ENCODE measurements around the gene NTPCR.

NTPCR gene

DNA sequence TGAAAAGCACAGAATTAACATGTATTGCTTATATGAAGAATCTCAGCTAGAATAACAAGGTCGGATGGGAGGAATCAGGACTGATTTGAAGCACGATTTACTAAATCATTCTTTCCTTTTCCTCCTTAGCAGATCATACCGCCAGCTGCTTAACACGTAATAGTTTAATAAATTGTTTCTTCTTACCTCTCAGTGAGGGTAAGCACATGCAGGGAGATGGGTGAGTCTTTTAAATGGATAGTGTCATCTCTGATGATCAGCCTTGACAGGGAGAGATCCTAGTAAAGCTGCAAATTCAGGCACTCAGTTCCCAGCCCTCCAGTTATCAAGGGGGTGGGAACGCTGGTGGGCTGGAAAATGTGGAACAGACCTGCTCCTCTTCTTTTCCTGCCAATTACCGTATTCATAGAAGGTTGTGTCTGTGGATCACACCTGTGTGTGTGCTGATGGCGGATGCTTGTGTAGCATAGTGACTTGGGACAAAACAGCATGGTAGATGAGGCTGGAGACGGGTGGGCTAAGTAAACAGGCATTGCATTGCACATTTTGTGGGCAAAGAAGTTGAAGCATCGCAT lies 30.7 kb downstream of the NTPCR start:
- Histone ChIP-seq H3K27ac (no peak overlapping the region), H3K4me3 (no peak overlapping the region)

DNA sequence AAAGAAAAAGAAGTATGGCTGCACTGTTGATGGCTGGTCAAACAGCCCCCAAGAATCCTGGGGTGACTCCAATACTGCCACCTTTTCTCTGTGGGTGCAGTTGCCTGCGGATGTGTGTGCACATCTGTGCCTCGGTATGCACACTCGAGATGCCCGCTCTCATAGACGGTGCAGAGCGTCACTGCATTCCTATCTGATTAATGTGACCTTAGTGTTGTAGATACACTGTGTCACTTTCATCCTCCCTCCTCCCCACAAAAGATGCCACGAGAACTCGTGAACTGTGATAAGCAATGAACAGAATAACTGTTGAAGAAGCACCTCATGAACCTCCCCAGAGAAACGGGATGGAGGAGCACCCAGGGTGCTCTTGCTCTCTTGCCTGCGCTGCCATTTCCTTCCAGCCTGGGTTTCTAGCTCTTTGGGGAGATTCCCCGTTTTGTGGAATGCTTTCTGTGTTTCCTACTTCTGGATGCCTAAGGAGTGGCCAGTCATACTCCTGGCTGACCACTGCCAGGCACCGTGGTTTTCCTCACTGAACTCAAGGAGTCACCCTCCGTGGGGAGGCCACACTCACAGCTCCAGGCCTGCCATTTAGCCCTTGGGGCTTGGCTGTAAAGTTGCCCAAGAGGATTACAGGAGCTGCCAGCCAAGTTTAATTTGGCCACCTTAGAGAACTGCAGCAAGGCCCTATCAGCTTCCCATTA lies 32.0 kb downstream of the NTPCR start:
- Histone ChIP-seq H3K27ac (peak overlapping the region in 1 of 21 experiments; percentile 29), H3K4me3 (no peak overlapping the region)

DNA sequence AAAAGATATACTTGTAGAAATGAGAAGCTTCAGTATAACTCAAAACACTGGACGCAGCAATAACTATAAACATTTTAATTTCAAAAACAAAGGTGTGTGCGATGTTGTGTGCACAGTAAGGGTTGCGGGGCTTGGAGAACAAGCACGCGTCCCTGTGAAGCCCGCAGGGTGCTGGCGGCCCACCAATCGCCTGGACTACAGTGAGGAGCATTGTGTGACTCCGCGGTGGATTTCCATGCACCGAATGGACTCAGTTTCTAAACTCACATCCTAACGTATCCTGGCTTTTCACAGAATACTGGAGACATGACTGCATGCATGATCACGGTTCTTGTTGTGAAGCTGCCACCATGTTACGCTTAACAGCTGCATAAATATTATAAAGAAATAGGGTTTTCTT lies 33.0 kb downstream of the NTPCR start:
- no peak overlapping the region for H3K4me3 ChIP-seq
- no peak overlapping the region for H3K27ac ChIP-seq

DNA sequence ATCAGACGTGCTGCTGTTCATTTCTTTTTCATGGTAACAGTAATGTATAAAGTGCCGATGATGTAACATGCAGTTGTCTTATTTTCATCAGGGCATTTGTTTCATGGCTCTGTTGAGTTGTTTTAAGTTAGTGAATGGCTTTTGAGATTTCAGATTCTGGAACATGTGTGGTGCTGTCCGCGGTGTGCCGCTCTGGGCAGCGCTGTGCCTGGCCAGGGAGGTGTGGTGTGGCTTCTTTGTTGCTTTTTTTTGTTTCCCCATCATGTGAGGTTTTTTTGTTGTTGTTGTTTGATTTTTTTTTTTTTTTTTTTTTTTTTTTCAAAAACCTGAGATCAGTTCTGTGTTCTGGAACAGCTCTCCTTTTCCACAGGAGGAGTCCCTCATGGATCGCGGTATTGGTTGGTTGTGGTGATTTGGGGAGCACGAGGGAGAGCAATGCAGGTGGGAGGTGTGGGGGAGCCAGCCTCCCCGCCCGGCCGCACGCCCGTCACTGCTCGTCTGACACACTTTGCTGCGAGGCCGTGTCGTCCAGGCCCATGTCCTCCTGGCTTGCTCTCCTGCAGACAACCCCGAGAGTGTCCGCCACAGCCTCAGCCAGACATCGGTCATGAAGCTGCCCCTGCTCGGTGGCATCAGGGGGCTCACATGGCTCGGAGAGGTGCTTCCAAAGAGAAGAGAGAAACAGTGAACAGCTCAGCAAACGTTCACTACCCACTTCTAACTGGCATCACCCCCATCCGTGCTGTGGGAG lies 33.6 kb downstream of the NTPCR start:
- Histone ChIP-seq H3K27ac (no peak overlapping the region), H3K4me3 (no peak overlapping the region)

DNA sequence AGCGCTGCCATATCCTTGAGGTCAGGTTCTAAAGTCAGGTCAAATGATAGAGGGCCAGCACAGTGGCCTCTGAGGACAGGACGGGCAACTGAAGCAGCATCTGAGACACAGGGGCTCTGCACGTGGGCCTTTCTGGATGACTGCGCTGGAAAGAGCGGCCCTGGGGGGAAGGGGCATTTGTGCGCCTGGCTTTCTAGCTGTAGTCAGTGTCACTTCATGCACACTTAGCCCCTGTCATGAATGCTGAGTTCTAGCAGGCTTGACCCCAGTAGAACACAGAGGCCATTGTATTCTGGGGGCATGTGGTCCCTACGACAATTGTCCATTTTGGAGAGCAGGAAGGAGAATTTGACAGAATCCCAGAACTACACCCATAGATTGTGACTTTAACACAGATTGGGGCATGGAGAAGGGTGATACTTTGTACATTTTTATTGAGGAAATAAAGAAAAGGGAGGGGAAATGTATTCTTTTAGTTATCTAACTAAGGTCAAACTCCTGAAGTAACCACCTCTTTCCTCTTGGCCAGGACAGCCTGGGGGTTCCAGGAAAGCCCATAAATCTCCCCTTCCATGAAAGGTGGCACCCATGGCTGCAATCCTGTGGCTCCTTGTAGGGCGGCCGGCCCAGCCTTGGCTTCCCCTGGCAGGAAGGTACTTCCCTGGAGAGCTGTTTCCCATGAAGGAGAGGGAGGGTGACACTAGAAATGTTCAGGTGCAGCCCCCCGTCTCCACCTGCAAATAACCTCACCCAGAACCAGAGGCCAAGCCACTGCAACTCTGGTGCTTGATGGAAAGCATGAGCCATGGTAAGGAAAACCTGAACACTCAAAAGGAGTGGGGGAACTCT lies 34.4 kb downstream of the NTPCR start:
- Histone ChIP-seq H3K4me3 (no peak overlapping the region), H3K27ac (no peak overlapping the region)

DNA sequence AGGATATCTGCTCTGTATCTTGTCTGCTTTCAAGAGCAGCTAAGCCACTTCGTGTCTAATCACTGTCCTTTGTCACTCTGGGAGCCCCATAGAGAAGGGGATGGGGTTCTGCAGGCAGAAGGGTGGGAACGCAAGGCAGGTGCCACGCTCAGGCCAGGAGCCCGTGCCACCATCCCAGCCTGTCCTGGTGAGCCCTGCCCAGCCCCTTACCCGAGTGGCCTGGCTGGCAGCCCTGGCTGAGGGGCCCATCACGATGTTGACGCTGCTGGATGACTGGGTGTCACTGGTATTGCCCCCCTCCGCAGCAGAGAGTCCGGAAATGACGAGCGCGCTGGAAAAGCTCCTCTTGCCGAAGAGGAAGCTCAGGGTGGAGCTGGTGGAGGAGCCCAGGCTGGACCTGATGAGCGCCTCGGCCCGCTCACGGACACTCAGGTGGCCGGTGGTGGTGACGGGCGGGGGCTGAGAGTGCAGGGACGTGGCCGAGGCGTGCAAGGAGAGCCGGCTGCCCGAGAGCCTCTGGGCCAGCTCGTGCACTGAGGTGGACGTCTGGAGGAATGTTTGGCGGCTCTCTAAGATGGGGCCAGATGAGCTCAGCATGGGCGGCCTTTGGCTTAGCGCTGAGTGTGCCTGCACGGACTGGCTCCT lies 35.6 kb downstream of the NTPCR start:
- Histone ChIP-seq H3K27ac (no peak overlapping the region), H3K4me3 (no peak overlapping the region)

DNA sequence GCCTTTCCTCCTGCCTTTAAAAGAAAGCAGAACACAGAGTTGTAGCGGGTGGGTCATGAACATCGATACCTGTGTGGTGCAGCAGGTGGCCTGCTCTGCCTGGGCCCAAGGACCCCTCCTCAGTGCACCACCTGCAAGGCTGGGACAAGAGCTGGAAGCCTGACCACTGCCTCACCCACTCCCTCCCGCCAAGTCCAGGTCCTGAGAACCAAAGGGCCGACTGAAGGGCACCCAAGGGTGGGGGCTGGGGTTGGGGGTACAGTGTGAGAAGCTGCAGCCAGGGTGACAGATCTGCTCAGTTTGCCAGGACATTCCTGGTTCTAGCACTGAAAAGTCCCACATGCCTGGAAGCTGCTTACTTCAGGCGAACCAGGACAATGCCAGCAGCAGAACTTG lies 36.1 kb downstream of the NTPCR start:
- Histone ChIP-seq H3K4me3 (no peak overlapping the region), H3K27ac (no peak overlapping the region)

DNA sequence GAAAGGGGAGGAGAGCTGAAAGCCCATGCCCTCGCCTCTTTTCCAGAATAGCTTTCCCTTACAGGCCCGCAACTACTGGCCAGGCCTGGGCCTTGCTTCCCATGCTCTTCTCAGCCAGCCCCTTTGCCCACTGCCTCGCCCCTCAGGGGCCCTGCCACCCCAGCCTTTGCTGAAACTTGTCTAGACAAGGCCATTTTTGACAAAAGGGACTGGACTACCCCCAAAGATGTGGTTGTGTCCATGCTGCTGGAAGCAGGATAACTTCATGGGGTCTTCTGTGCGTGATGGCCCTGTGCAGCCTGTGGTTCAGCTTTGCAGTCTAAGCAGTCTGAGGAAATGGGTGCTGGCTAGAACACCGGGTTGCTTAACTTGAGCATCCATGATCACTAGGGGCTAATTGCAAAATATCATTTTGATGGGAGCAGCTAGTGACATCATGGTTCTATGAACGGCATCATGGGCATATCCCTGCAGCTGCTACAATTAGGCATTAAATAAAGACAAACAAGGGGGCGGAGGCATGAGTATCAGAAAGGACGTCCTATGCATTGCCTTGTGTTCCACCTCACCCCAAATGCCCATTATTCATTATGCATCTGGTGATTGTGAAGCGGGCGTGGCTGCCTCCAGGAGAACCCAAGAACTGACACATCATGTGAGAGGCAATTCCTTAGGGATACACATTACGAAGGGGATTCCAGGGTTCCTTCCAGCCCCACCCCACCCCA lies 36.8 kb downstream of the NTPCR start:
- Histone ChIP-seq H3K4me3 (no peak overlapping the region), H3K27ac (no peak overlapping the region)

DNA sequence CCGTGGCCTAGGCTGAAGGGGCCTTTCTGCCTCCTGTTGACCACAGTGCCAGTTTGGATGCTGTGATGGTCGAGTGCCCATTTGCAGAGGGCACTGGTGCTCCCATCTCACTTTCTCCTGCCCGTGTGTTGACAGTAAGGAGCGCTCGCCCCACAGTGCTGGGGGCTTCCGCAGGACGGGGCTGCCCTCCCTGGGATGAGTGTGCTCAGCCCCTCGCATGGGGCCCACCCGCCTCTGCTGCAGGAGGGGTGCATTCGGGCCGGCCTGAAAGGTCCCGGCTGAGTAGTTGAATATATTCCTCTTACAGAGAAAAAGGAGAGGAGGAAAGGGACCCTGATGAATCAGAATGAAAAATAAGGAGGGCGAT lies 37.3 kb downstream of the NTPCR start:
- no peak overlapping the region for H3K4me3 ChIP-seq
- H3K27ac ChIP-seq = no peak overlapping the region

DNA sequence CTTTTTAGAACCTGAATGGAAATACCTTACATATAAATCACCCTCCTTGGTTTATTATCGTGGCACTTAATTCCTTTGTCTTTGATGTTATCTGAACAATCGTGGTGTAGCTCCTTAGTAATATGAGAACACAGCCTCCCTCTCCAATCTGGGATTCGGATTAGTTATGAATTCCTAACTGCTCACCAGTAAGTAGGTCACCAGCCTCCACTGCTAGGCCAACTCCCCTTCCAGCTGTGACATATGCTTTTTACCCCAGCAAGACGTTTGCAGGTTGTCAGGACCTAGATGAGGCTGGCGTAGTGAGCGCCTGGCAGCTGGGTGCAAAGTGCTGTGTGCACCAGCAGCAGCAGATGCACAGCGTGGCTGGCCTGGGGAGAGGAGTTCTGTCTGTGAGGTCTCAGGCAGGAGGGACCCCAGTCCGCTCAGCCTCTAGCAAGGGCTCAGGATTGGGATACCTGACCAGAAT lies 38.2 kb downstream of the NTPCR start:
- H3K4me3 ChIP-seq = no peak overlapping the region
- H3K27ac ChIP-seq = no peak overlapping the region

DNA sequence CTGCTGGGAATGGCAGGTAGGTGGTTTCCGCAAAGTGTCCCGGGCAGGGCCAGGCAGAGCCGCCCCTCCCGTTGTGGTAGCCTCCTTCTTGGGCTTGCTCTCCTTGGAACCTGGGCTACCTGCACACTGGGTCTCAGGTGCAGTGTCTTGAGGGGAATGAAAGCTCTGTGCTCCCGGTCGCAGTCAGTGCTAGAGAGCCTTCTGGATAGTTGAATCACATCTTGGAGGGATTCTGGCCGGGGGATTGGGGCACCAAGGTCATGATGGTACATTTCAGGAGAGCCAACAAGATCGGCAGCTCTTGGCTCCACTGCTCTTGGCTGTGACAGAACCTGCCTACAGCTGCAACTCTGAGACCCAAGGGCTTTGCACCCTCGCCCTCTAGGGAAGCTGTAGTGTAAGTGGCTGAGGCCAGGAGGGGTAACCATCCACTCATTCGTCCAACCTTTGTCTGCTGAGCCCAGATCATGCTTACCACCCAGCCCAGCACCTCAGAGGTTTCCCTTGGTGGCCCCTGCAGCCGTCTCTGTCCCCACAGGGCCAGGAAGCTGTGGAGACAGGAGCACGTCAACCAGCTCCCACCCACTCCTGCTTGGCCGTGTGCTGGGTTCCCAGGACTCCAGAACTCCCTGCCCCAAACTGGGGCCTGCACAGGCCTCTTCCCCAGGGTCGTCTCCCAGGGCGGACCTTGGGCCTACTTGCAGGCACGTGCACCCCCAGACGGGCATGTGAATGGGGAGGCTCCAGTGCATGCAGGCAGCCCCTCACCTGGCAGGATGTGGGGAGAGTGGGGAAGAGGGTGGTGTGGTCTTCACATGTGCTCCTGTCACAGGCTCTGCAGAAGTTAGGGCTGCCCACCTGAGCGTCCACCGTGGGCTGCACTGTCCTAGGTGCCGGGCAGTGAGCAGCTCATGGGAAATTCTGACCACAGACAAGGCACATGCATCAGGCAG lies 40.0 kb downstream of the NTPCR start:
- H3K4me3 ChIP-seq = no peak overlapping the region
- H3K27ac ChIP-seq = no peak overlapping the region

DNA sequence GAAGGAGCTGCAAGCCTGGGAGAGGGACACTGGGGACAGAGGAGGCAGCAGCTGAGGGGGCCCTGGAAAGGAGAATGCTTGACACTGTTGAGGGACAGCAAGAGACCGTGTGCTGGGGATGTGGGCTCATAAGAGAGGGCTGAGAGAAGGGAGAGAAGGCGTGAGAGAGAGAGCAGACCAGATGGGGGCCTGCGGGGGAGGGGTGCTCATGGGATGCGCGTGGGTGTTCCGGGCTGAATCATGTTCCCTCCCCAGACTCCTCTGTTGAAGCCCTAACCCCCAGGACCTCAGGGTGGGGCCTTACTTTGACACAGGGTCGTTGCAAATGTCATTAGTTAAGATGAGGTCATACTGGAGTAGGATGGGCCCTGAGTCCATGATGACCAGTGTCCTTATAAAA lies 40.8 kb downstream of the NTPCR start:
- Histone ChIP-seq H3K27ac (no peak overlapping the region), H3K4me3 (no peak overlapping the region)

DNA sequence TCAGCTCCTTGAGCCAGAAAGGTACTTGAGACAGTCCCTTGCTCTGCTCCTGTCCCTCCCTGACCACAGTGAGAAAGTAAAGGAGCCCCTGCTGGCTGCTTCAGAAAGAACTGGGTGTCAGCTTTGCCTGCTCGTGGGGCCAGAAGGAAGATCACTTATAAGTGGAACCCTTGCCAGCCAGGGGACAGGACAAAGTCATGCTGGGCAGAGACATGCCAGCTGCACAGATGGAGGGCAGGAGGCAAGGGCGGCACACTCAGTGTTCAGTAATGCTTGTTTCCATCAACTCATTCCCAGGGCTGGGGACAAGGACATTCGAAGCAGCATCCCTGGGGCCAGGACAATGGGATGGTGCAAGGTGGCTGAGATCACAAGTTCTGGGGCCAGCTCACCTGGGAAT lies 41.8 kb downstream of the NTPCR start:
- Histone ChIP-seq H3K4me3 (no peak overlapping the region), H3K27ac (no peak overlapping the region)

DNA sequence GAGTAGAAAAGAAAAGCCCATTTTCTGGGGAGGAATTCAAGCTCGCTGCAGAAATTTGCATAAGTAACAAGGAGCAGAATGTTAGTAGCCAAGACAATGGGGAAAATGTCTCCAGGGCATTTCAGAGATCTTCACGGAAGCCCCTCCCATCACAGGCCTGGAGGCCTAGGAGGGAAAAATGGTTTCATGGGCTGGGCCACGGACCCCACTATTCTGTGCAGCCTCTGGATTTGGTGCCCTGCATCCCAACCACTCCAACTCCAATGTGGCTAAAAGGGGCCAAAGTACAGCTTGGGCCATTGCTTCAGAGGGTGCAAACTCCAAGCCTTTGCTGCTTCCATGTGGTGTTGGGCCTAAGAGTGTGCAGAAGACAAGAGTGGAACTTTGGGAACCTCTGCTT lies 43.1 kb downstream of the NTPCR start:
- Histone ChIP-seq H3K27ac (no peak overlapping the region), H3K4me3 (no peak overlapping the region)

DNA sequence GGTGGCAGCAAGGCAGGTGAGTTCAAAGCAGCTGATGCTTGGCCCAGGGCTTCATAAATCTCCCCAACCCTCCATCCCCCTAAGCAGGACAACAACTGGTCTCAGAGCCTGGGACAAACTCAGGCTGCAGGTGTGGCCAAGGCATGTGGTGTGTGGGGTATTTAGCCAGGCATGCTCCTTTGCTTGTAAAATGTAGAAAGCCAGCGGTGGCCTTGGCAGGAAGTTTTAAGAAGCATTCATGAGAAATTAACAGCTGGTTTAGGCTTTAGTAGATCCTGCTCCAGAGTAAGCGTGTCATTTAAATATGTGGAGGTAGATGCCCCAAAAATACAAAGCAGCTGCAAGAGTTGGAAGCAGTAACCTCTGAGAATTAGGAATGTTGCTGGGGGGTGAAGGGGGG lies 44.8 kb downstream of the NTPCR start:
- no peak overlapping the region for H3K27ac ChIP-seq
- H3K4me3 ChIP-seq = no peak overlapping the region

DNA sequence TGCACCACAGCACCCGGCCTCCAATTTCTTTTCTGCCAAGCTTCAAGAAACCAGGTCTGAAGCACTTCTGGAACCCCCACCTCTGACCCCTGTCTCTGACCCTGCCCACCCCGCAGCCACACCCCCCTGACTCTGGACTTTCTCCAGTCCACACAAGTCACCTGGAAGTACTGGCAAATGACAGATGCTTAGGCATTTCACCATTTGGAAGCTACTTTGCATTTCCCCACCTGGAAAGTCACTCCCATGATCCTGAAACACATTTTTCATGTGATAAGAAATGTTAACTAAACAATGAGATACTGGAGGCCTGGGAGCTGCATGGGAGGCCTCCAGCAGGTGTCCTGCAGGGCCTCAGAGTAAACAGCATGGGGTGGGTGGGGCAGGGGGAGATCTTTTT lies 45.7 kb downstream of the NTPCR start:
- Histone ChIP-seq H3K4me3 (no peak overlapping the region), H3K27ac (no peak overlapping the region)

DNA sequence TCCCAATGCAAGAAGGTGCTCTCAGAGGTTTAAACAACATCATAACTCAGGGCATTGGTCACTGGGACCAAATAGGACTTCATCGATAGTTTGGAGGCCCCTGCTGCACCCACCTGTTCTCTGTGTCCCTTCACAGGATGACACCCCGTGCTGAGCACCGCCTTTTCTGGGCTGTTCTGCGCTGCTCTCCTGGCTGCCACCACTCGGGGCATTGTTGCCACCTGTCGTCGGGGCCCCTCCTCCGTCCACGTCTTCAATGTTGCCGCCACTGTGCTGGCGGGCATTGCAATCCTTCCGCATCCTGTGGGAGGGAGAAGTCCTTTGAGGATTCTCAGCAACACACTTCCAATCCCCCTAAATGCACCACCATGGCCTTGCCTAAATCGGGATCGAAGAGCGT lies 47.7 kb downstream of the NTPCR start:
- no peak overlapping the region for H3K27ac ChIP-seq
- H3K4me3 ChIP-seq = no peak overlapping the region

DNA sequence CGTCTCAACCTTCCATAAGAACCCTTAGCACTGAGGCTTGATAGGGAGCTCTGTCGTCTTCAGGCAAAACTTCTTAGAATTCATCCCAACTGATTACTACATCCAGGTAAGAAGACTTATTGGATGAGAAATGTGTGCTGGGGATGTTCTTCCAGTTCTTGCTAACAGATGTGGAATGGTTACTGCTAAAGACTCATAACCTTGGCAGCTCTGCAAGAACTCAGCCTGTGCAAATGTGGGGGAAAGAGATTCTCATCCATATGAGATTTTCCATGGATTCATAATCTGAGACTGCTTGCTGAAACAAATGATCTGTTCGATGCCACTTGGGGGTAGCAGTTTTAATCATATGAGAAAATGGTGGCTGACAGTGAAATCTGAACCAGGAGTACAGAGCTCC lies 48.2 kb downstream of the NTPCR start:
- H3K4me3 ChIP-seq = no peak overlapping the region
- H3K27ac ChIP-seq = no peak overlapping the region
